ENCODE data around the gene NFASC.

NFASC gene

DNA sequence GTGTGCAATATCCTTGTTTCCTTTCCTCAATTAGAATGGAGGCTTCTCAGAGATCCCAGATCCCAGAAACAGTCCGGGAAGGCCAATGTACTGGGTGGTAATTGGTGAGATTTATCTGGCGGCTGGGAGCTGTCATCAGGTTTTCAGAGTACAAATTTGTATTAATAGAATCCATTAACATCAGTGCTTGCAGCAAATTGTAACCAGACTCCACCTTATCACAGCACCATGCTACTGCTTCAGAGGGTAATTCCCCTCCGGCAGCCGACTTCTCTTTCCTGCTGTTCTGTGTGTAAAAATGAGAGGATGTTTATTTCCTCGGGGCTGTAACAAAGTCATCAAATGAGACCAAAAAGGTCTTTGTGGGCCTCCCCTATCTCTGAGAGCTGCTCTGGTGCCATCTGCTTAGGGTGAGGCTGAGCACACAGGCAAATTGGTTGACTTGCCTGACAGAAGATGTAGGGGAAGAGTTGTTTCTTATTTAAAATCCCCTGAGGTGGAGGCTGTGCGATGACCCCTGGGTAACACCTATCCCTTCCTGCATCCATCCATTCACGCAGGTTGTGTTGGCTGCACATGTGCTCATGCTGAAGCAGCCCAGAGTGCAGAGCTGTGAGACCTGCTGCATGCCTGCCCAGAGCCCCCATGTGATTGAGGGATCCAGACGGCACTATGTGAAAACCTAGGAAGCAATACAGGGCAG lies 19.2 kb downstream of the NFASC start:
- DNase-seq (ENCODE audit: low read depth in 2 of 2): peak in 1 of 2 experiments; percentile 4

DNA sequence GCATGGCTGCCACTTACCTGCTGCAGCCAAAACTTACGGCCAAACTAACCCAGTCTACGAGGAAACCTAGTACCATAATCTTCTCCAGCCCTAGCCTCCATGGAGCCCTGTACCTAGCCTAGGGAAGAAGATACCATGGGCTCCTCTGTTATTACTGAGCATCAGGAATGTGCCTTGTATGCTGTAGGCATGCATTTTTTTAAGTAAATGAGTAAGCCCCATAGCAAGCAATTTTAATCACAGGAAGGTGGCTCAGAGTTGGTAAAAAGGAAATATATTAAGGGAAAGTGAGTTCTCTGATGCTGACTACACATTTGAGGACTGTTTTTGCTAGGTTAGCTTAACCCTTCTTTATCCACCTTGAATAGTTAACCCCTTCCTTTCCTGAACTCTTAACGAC lies 21.2 kb downstream of the NFASC start:
- DNase-seq (ENCODE audit: low read depth in 2 of 2): no peak

DNA sequence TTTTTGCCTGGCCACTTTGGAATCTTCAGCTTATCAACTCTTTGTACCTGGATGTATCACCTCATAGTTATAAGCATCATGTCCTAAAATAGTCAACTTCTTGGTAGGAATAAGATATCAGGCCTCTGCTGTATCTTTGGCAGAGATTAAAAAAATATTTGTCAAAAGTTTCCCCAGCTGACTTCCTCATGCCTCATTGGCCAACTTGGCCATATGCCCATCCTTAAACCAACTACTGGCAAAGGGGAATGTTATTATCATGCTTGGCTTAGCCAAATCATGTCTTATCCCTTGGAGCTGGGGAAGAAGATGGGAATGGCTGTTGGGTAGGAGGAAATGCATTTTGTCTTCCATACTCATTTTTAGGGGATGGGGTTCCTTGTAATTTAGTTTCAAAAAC lies 23.4 kb downstream of the NFASC start:
- DNase-seq (ENCODE audit: low read depth in 2 of 2): no peak

DNA sequence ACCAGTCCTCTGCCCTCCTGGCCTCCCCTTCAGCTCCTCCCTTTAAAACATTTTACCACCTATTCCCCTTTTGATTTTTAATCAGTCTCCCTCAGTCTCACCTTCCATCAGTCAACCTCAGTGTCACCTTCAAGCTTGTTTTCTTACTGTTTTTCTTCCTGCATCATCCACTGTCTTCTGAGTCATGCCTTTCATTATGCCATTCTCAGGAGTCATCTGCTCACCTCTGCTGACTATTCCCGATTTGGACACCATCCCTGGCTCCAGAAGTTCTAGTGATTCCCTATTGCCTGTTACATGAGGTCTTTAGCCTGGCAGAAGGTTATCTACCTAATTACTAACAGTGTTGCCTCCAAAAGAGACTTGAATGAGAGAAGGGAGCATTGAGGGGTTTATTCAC lies 23.9 kb downstream of the NFASC start:
- DNase-seq (ENCODE audit: low read depth in 2 of 2): no peak

DNA sequence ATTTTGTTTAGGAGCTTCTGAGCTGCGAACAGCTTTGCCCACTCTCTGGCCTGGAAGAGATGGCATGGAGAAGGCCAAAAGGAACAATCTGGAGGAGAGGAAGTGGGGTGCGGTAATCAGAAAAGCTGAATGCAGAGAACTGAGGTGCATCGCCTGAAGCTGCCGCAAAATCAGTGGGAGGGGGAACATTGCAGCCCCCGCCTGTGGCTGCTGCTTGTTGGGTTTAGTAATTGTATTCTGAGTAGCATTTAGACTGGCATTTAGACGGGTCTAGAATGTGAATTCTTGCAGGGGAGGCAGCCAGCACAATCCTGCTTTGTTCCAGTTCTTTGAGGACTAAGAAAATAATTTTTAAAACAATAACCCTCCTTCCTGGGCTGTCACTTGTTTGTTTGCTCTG lies 25.4 kb downstream of the NFASC start:
- DNase-seq (ENCODE audit: low read depth in 2 of 2): no peak

DNA sequence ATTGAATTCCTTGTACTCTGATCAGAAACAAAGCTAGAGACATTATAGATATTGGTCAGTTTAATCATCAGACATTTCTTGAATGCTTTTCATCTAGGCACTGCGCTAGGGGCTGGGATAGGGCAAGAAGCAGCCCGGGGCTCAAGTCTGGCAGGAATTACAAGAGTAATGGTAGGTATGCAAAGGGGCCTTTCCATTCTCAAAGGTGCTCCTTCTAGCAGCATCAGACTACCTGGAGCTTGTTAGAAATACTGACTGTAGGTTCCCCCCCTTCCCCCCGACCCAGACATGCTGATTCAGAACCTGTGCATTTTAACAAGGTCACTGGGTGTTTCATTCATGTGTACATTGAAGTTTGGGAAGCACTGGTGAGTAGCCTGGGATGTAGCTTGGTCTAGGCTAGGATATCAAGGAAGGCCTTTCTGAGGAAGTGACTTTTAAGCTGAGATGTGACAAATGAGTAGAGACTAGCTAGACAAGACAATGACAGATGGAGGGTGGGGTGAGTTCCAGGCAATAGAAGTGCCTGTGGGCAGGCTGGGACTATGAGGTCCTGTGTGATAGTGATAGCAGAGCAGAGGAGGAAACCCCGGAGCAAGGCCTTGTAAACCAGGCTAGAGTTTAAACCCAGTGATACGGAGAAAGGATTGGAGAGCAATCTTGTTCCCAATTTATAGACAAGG lies 26.3 kb downstream of the NFASC start:
- DNase-seq (ENCODE audit: low read depth in 2 of 2): no peak

DNA sequence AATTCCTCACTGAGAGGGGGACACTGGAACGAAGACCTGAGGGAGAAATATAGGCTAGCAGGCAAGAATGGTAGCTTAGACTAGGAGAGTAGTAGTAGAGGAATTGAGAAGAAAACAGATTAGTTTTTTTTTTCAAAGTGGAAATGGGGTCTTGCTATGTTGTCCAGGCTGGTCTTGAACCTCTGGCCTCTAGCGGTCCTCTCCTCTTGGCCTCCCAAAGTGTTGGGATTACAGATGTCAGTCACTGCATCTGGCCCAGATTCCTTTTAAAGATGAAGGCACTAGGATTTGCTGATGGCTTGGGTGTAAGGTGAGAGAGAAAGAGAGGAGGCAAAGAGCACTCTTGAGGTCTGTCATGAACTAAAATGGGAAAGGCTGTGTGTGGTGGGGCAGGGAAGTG lies 30.1 kb downstream of the NFASC start:
- DNase-seq (ENCODE audit: low read depth in 2 of 2): no peak

DNA sequence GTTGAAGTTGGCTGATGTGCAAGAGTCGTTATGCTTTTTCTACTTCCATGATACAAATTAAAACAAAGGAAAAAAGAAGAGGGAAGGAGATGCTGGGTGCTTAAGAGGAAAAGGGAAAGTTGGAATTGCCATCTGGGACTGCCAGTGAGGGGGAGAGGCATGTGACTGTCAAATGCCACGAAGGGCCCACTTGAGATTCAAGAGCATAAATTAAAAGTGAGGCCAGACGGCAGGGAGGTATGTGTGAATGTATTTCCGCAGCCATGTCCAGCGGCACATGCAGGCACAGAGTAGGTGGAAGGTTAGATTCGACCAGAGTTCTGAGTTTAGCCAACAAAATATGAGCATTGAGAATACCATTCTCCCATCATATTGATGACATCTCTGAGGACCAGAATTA lies 32.0 kb downstream of the NFASC start:
- no peak for DNase-seq (ENCODE audit: low read depth in 2 of 2)

DNA sequence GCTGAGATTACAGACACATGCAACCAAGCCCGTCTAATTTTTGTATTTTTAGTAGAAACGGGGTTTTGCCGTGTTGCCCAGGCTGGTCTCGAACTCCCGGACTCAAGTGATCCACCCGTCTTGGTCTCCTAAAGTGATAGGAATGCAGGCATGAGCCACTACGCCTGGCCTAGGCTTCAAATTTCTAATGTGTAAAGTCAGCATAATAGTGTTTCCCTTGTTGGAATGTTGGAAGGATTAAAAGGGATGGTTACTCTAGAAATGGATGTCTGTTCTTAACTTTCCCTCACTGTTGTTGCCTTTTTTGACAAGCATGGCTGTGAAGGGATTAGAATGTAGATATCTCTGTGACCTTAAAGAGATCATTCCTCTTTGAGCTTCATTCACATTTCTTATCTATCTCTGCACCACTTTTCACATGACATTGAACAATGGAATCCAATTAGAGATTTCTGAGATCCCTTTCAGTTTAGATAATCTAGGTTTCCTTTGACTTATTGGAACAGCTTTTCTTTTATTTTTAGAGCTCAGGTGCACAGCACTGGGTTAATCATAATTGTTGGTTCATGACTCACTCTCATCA lies 33.7 kb downstream of the NFASC start:
- no peak for DNase-seq (ENCODE audit: low read depth in 2 of 2)

DNA sequence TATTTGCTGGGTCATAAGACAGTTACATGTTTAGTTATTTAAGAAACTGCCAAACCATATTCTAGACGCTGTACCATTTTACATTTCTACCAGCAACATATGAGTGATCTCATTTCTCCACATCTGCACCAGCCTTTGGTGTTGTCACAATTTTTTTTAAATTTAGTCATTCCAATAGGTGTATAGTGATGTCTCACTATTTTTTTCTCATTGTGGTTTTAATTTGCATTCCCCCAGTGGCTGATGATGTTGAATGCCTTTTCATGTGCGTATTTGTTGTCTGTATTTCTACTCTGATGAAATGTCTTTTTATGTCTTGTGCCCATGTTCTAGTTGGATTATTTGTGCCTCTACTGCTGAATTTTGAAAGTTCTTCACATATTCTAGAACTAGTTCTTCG lies 38.4 kb downstream of the NFASC start:
- no peak for DNase-seq (ENCODE audit: low read depth in 2 of 2)

DNA sequence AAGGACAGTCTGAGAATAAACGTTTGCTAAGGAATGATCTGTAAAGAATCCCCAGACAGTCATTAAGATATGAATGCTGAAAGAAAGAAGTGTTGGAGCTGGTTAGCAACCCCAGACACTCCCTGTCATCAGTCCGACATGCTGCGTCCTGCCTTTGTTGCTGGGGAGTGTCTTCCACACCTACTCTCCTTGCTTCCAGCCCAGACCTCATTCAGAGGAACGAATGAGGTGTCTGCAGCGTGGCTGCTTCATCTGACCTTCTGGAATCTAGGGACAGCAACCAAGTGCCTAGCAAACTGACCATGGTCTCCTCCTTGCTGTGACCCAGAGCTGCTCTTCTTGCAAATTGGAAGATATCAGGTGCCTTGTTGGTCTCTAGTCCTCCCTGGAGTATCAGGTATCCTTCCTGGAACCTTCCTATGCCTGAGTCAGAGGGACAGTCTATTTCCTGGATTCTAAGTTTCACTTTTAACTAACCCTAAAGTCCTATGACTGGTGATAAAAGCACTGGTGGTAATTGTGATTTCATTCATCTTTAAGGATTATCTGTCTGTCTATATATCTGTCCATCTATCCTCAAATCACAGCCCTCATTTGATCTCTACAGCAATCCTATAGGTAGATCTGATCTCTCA lies 45.3 kb downstream of the NFASC start:
- no peak for DNase-seq (ENCODE audit: low read depth in 2 of 2)

DNA sequence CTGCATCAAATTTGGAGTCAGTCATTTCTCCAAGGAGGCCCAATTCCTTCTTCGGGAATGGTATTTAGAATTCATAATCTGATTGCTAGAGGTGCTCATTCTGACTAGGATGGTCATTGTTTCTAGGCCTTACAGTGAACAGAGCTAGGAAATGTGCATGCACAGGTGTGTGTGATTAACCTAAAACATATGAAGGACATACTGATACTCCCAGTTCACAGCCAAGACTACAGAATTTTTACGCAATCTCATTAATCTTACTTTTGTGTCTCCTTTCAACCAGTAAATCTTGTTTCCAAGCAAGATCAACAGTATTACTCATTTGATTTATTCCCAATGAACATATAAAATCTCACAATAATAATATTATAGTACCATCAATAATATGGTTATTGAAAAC lies 47.1 kb downstream of the NFASC start:
- DNase-seq (ENCODE audit: low read depth in 2 of 2): no peak

DNA sequence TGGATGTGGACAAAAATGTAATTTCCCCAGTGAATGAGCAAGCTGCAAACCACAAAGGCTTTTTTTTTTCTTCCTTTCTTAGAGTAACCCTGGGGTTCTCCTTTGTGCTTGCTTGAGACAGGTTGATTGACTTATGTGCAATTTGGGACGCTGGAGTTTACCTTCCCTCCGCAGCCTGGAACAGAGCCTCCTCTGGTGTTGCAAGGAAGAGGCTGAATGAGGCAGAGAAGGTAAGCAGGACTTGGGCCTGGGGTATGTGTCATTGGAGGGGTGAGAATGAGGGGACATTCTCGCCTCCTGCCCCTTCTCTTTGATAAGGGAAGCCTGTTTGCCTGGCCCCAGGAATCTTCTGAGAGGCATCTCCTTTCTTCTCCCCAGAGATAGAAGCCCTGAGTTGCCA lies 49.8 kb downstream of the NFASC start:
- DNase-seq (ENCODE audit: low read depth in 2 of 2): no peak

DNA sequence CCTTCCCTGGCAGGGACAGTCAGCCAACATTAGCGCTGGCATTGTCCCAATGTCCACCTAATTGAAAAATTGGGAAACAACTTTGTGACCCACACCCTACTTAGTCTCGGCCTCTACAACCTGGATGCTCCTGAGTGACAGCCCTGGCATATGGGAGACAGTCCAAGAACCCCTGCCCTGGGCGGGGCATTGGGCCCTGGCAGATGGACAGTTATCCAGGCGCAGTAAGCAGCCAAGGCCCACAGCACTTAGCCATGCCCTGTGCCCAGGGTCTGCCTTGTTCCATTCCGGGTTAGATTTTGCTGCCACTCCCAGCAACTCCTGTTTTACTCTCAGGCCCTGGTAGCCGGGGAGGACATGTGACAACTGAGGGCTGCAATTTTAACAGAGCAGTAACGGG lies 50.3 kb downstream of the NFASC start:
- DNase-seq (ENCODE audit: low read depth in 2 of 2): no peak

DNA sequence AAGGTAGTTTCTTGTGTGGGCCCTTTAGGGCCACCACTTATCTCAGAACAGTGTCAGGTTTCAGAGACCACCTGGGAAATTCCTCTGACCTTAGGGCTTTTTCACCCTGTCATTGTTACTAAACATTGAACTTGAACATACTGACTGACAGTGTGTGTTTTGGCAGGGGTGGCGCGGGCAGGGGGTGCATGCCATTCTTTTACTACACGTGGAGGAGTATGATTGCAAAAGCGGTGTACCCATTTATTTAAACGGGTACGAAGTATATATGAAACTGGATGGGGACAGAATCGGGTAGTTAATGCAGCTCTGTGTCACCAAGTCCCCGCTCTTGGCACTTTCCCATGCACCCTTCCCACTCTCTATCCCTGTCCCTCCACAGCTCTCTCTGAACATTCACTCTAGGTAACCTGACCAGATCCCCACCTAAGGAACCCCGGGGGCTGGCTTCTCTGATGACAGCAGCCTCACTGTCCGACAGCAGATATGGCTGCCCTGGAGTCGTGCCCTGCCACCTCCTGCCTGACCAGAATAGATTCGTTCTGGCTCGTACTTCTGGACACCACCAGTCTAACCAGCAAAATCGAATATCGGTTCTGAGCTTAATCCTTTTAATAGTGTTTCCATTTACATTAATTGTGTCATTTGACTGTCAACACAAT lies 51.3 kb downstream of the NFASC start:
- DNase-seq (ENCODE audit: low read depth in 2 of 2): no peak

DNA sequence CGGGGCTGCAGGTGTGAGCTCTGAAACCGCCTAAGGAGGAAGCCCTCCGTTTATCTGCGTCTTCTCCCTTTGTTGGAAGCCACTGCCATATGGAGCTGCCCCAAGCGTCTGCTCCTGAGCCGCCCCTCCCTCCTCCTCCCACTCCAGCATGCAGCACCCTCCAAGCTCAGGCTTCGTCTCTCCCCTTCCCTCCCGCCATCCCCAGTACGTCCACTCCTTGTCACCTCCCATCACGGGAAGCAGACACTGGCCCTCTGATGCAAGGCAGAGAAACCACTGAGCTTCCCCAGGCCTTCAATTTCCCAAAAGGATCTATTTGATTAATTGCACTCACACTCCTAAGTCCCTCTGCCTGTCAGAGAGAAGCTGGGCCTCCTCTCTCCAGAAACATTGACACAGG lies 52.5 kb downstream of the NFASC start:
- no peak for DNase-seq (ENCODE audit: low read depth in 2 of 2)

DNA sequence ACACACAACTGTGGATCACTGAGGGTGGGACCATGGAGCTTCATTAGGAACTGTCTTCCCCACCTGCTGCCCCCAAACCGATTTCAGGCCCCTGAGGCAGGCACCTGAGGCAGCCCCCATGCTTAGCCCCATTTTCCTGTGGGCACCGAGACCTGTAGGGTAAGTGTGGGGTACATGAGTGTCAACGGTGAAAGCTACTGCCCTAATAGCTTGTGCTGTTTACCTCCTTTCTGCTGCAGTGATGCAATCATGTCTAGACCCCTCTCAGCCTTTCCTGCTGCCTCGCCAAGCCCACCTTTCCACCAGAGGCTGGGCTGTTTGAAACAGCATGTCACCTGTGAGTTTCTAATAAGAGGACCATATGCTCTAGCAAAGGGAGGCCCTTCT lies 53.0 kb downstream of the NFASC start:
- no peak for DNase-seq (ENCODE audit: low read depth in 2 of 2)

DNA sequence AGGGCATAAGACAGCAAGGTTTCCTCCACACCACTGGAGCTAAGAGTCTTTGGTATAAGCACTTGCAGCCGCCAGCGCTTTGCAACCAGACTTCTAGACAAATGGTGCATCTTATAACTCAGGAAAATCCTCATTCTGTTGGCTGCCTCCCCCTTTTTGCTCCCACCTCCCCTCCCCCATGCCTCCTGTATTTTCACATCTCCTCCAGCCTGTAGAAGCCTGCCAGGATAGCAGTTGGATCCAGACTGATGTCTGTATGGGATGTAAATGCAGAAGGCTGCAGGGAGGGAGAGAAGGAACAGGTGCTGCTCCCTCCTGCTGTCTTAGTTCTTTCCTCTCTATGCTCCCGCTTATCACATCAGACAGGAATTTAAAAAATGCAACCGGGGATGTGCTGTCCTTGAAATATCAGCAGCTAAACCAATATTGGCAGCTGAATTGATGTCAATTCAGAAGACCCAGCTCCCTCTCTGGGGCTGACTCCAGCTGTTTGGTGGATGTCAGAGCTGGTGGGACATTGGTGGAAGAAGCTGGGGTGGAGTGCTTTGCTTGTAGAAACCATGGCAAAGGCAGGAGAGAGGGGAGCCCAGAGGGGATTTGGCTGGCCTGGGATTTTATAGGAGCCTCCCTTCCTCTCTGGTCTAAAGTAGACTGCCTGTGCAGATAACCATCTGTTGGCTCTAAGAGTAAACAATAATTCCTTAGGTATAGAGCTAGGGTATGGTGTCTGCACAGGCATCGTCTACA lies 53.5 kb downstream of the NFASC start:
- DNase-seq (ENCODE audit: low read depth in 2 of 2): peak; percentile 2 to 16

DNA sequence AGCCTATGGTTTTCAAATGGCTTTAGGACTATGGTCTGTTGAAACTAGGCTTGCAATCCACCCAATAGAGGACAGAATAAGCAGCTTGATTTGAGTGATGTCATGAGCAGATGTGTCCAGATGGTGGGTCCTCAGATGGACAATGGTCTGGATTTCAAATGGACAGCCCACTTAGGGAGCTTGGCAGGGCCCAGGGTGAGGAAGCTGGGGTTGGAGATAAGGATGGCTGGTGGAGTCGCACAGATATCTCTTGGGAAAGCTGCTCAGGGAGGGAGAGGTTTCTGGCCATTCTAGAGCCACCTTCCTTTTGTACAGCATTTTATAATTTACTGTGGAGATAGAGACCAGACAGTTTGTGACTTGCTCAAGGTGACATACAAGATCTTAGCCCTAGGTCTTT lies 55.0 kb downstream of the NFASC start:
- no peak for DNase-seq (ENCODE audit: low read depth in 2 of 2)

DNA sequence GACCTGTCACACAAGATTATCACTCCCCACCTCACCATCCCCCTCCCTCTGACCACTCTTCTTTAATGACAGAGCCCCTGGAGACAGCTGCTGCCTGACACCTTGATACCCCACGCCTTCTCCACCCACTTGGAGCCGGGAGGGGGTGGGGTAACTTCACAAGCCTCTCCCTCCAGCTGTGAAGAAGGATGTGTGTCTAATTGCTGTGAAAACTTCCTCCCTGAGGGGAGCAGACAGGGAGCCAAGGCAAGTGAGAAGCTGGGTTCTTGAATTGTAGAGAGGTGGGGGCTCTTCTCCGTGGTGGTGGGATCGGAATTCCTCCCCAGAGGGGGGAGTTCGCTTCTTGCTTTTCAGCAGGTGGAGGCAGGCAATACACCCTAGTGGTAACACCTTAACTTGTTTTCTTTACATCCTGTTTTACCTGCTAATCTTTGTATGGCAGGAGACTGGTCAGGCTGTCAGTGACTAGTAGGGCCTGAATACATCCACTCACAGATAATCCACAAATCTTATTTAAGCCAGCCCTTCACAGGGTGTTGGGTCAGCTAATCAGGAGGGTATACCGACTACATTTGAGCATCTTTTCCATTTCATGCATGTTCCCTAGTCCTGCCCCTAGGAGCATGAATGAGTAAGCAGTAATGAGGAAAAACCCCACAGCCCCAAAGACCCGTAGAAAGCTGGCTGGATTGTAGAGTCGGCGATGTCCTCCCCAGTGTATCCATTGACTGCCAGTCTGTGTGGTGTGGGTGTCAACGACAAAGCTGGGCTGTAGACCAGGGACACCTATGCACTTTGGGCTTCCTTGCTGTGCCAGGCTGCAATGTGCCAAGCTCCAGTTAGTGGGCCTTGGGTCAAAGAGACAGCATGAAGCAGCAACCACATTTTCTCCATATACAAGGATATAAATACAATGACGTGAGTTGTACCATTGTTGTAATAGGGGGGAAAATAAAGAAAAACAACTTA lies 57.3 kb downstream of the NFASC start:
- no peak for DNase-seq (ENCODE audit: low read depth in 2 of 2)

Data from fibroblast of skin of left biceps (primary cell).